ENCODE results near the gene NUDT14.

The NUDT14 gene

GRCh38 chr14:105144666-105145380 lies 36.3 kb downstream of the NUDT14 start:
- peak; percentile 8 for DNase-seq

- DNase-seq = no peak
These were observed 37.0 kb downstream of the NUDT14 start for GRCh38 chr14:105144026-105144665.

- DNase-seq = no peak
These were observed 37.6 kb downstream of the NUDT14 start for GRCh38 chr14:105143451-105144025.

GRCh38 chr14:105142651-105143450 lies 38.3 kb downstream of the NUDT14 start:
- peak; percentile 11 for DNase-seq

- no peak for DNase-seq
These were observed 39.4 kb downstream of the NUDT14 start for GRCh38 chr14:105141486-105142281.

GRCh38 chr14:105141026-105141425 lies 40.1 kb downstream of the NUDT14 start:
- DNase-seq = no peak

- no peak for DNase-seq
These were observed 40.5 kb downstream of the NUDT14 start for GRCh38 chr14:105140581-105140980.

GRCh38 chr14:105139831-105140239 lies 41.3 kb downstream of the NUDT14 start:
- DNase-seq = no peak

GRCh38 chr14:105139212-105139825 lies 41.8 kb downstream of the NUDT14 start:
- DNase-seq = no peak

- DNase-seq = no peak
These were observed 42.5 kb downstream of the NUDT14 start for GRCh38 chr14:105138551-105139111.

- DNase-seq = no peak
These were observed 43.0 kb downstream of the NUDT14 start for GRCh38 chr14:105138021-105138541.

GRCh38 chr14:105137481-105138020 lies 43.6 kb downstream of the NUDT14 start:
- no peak for DNase-seq

GRCh38 chr14:105136401-105137322 lies 44.5 kb downstream of the NUDT14 start:
- DNase-seq = no peak

GRCh38 chr14:105135700-105136395 lies 45.3 kb downstream of the NUDT14 start:
- DNase-seq = no peak

GRCh38 chr14:105132921-105133654 lies 48.0 kb downstream of the NUDT14 start:
- DNase-seq = no peak

- no peak for DNase-seq
These were observed 49.9 kb downstream of the NUDT14 start for GRCh38 chr14:105131241-105131640.

- DNase-seq = no peak
These were observed 53.1 kb downstream of the NUDT14 start for GRCh38 chr14:105128059-105128458.

- DNase-seq = no peak
These were observed 54.2 kb downstream of the NUDT14 start for GRCh38 chr14:105126981-105127329.
